ENCODE data around the gene CD164L2. TPM values are rescaled to one million over a fixed set of nuclear protein-coding genes. Genes with fewer than 3 reads are reported as not detected.

Gene CD164L2
- total RNA-seq, 2 experiments from 2014 or later: not detected

- H3K4me1 ChIP-seq (ENCODE audit: insufficient read depth, low read length): peaks cover 68% of the 10 kb centered on the region
- ATAC-seq (ENCODE audit: poor library complexity): peak; percentile 28
- POLR2A ChIA-PET: interaction anchor here (1.3 to 5.0 kb wide), 2 partner anchors 19 to 28 kb away, joined by 3 to 56 read pairs; partner anchors contain the start of gene SYTL1
Observed at GRCh38 chr1:27360159-27361043, 22.7 kb downstream of the CD164L2 start.

GRCh38 chr1:27359822-27360158 is 23.3 kb downstream of the CD164L2 start:
- Mint-ChIP-seq H3K36me3 (ENCODE audit: low read depth) (no peaks in the 10 kb centered on the region), H3K9me3 (no peaks in the 10 kb centered on the region), H3K27ac (peak overlapping the region; percentile 59), H3K4me1 (ENCODE audit: low read depth) (peaks cover 56% of the 10 kb centered on the region), H3K27me3 (no peaks in the 10 kb centered on the region), H3K4me3 (peak overlapping the region; percentile 82)
- intact Hi-C loops (cut with DNase I, micrococcal nuclease): no loop called here
- DNase-seq (no peak), ATAC-seq (ENCODE audit: poor library complexity) (peak; percentile 10)
- ChIA-PET POLR2A (interaction anchor here (5.0 kb wide), 1 partner anchor 19 kb away, joined by 56 read pairs; the partner anchor contains the start of gene SYTL1), CTCF (no interaction called here)
- H3K36me3 ChIP-seq (ENCODE audit: insufficient read depth, low read length): peaks cover 2% of the 10 kb centered on the region
- TF ChIP-seq, protein P1, sequence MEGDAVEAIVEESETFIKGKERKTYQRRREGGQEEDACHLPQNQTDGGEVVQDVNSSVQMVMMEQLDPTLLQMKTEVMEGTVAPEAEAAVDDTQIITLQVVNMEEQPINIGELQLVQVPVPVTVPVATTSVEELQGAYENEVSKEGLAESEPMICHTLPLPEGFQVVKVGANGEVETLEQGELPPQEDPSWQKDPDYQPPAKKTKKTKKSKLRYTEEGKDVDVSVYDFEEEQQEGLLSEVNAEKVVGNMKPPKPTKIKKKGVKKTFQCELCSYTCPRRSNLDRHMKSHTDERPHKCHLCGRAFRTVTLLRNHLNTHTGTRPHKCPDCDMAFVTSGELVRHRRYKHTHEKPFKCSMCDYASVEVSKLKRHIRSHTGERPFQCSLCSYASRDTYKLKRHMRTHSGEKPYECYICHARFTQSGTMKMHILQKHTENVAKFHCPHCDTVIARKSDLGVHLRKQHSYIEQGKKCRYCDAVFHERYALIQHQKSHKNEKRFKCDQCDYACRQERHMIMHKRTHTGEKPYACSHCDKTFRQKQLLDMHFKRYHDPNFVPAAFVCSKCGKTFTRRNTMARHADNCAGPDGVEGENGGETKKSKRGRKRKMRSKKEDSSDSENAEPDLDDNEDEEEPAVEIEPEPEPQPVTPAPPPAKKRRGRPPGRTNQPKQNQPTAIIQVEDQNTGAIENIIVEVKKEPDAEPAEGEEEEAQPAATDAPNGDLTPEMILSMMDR (IDR thresholded peaks at IDR 0.05): no peak
- H3K4me3 ChIP-seq (ENCODE audit: low read length): peak overlapping the region; percentile 47
- H3K4me1 ChIP-seq (ENCODE audit: insufficient read depth, low read length): peaks cover 66% of the 10 kb centered on the region
- H3K27ac ChIP-seq (ENCODE audit: low read depth in 1 of 2, low read length in 2 of 2): no peak overlapping the region
- H3K9me3 ChIP-seq (ENCODE audit: control insufficient read depth in 1 of 2, insufficient read depth in 1 of 2, low read length in 2 of 2): no peaks in the 10 kb centered on the region
- H3K27me3 ChIP-seq (ENCODE audit: control insufficient read depth in 1 of 2, insufficient read depth in 2 of 2, low read length in 2 of 2): no peaks in the 10 kb centered on the region

More at GRCh38 chr1:27360159-27361043, 22.7 kb downstream of the CD164L2 start:
- Mint-ChIP-seq H3K27me3 (no peaks in the 10 kb centered on the region), H3K9me3 (no peaks in the 10 kb centered on the region), H3K27ac (peak overlapping the region; percentile 59), H3K4me1 (ENCODE audit: low read depth) (peaks cover 60% of the 10 kb centered on the region), H3K36me3 (ENCODE audit: low read depth) (no peaks in the 10 kb centered on the region), H3K4me3 (peak overlapping the region; percentile 82)
- CTCF ChIA-PET: no interaction called here
- Histone ChIP-seq H3K9me3 (ENCODE audit: control insufficient read depth in 1 of 2, insufficient read depth in 1 of 2, low read length in 2 of 2) (no peaks in the 10 kb centered on the region), H3K27me3 (ENCODE audit: control insufficient read depth in 1 of 2, insufficient read depth in 2 of 2, low read length in 2 of 2) (no peaks in the 10 kb centered on the region), H3K4me3 (ENCODE audit: low read length) (peak overlapping the region; percentile 47), H3K36me3 (ENCODE audit: insufficient read depth, low read length) (no peaks in the 10 kb centered on the region), H3K27ac (ENCODE audit: low read depth in 1 of 2, low read length in 2 of 2) (no peak overlapping the region)
- TF ChIP-seq, protein P1 (IDR thresholded peaks at IDR 0.05): no peak
- peak in 11 of 14 experiments; percentile 33 to 76 (median 50) for DNase-seq
- intact Hi-C loops (cut with DNase I, micrococcal nuclease): no loop called here

DNA sequence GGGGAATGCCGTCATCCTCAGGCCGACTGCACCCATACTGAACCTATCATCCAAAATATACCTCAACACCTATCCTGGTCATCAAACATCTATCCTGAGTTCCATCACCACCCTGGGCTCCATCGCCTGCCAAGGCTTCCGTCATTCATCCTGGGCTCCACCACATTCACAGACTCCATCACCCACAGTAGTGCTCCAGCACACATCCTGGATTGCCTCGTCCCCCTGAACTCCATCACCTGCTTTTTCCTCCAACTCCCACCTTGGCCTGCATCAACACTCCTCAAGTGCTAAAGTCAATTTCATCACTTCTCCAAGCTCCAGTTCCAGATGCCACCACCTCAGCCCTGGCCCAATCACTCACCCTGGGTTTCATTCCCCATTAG is 24.2 kb downstream of the CD164L2 start:
- peaks cover 2% of the 10 kb centered on the region for H3K36me3 ChIP-seq (ENCODE audit: insufficient read depth, low read length)
- ATAC-seq (ENCODE audit: poor library complexity) (no peak), DNase-seq (no peak)
- H3K9me3 ChIP-seq (ENCODE audit: control insufficient read depth in 1 of 2, insufficient read depth in 1 of 2, low read length in 2 of 2): no peaks in the 10 kb centered on the region
- intact Hi-C loops (cut with DNase I, micrococcal nuclease): no loop called here
- H3K4me3 ChIP-seq (ENCODE audit: low read length): no peak overlapping the region
- Mint-ChIP-seq H3K9me3 (no peaks in the 10 kb centered on the region), H3K4me3 (peak overlapping the region; percentile 60), H3K36me3 (ENCODE audit: low read depth) (no peaks in the 10 kb centered on the region), H3K27ac (no peak overlapping the region), H3K27me3 (no peaks in the 10 kb centered on the region), H3K4me1 (ENCODE audit: low read depth) (peaks cover 55% of the 10 kb centered on the region)
- POLR2A ChIA-PET: interaction anchor here (1.0 to 5.0 kb wide), 3 partner anchors 10 to 18 kb away, joined by 3 to 56 read pairs (median 7); partner anchors contain the start of gene SYTL1
- H3K27ac ChIP-seq (ENCODE audit: low read depth in 1 of 2, low read length in 2 of 2): no peak overlapping the region
- peaks cover 61% of the 10 kb centered on the region for H3K4me1 ChIP-seq (ENCODE audit: insufficient read depth, low read length)
- CTCF ChIA-PET: interaction anchor here (2.9 kb wide), 1 partner anchor 17 kb away, joined by 30 read pairs; the partner anchor contains the start of gene SYTL1
- H3K27me3 ChIP-seq (ENCODE audit: control insufficient read depth in 1 of 2, insufficient read depth in 2 of 2, low read length in 2 of 2): no peaks in the 10 kb centered on the region
- TF ChIP-seq, protein P1 (IDR thresholded peaks at IDR 0.05): no peak
